Left ventricle myocardium inferior (tissue), 1 donor: ENCODE measurements around the gene KLHL29. TPM values are rescaled to one million over a fixed set of nuclear protein-coding genes. Genes with fewer than 3 reads are reported as not detected.

Experiments
- DNase-seq: peaks from one replicate; pipeline ENCODE4 v3.0.0-alpha.2; 2020
- H3K27ac ChIP-seq: fragments of 200-600 bp; replicated peaks from 2 replicates; pipeline ENCODE4 v1.8.0; 2021
- H3K27me3 ChIP-seq: fragments of 200-600 bp; 2 replicates; pipeline ENCODE4 v1.8.0; 2021; ENCODE audit warnings: low read depth
- H3K36me3 ChIP-seq: fragments of 200-600 bp; 2 replicates; pipeline ENCODE4 v1.8.0; 2021
- H3K4me1 ChIP-seq: fragments of 200-600 bp; 2 replicates; pipeline ENCODE4 v1.8.0; 2021
- H3K4me3 ChIP-seq: fragments of 200-600 bp; 2 replicates; pipeline ENCODE4 v1.8.0; 2021; ENCODE audit warnings: mild to moderate bottlenecking, moderate library complexity
- H3K9me3 ChIP-seq: fragments of 200-600 bp; replicated peaks from 2 replicates; pipeline ENCODE4 v1.8.0; 2021
- CTCF ChIP-seq: fragments of 200-600 bp; IDR thresholded peaks from 2 replicates; pipeline ENCODE4 v1.8.0; 2021; ENCODE audit warnings: antibody characterized with exemption, mild to moderate bottlenecking, borderline replicate concordance
- intact Hi-C: fragments of 100-400 bp; cut with micrococcal nuclease; formaldehyde crosslinking; loops from one replicate; pipeline ENCODE4 v1.11.0; 2022
- total RNA-seq: library from RNA; stranded (reverse); fragmentation: NEBNext Ultra II Directional; extraction: Animal tissue kit (Norgen Biotek cat#: 25700); gene quantifications from one replicate; pipeline ENCODE4 v1.2.1, GENCODE V29; 2021
- donor health status: DM: no; HTN: yes; CAD: no; lungs with severe emphysema.

KLHL29 gene
- total RNA-seq, 1 donor from 2014 or later: 1.1 TPM

- Histone ChIP-seq H3K9me3 (no peaks in the 10 kb centered on the region), H3K36me3 (no peaks in the 10 kb centered on the region), H3K4me3 (no peak overlapping the region), H3K4me1 (peaks cover 23% of the 10 kb centered on the region), H3K27ac (no peak overlapping the region), H3K27me3 (peaks cover 62% of the 10 kb centered on the region)
- no peak for DNase-seq
- no peak for TF ChIP-seq CTCF
- intact Hi-C loops: no loop called here
Observed at GRCh38 chr2:23518481-23519333, 133.7 kb downstream of the KLHL29 start.

- H3K27me3 ChIP-seq: peaks cover 57% of the 10 kb centered on the region
- no peak overlapping the region for H3K4me3 ChIP-seq
- H3K9me3 ChIP-seq: no peaks in the 10 kb centered on the region
- no peak for TF ChIP-seq CTCF
- intact Hi-C loops: no loop called here
- DNase-seq: no peak
- H3K36me3 ChIP-seq: no peaks in the 10 kb centered on the region
- H3K4me1 ChIP-seq: peaks cover 23% of the 10 kb centered on the region
- H3K27ac ChIP-seq: no peak overlapping the region
Observed at GRCh38 chr2:23519334-23519651, 134.3 kb downstream of the KLHL29 start.

- no peaks in the 10 kb centered on the region for H3K36me3 ChIP-seq
- H3K4me3 ChIP-seq: no peak overlapping the region
- TF ChIP-seq CTCF: no peak
- no peak overlapping the region for H3K27ac ChIP-seq
- intact Hi-C loops: no loop called here
- peaks cover 54% of the 10 kb centered on the region for H3K27me3 ChIP-seq
- no peak for DNase-seq
- H3K9me3 ChIP-seq: no peaks in the 10 kb centered on the region
- H3K4me1 ChIP-seq: peaks cover 27% of the 10 kb centered on the region
Observed at GRCh38 chr2:23520256-23520655, 135.3 kb downstream of the KLHL29 start.

- Histone ChIP-seq H3K36me3 (no peaks in the 10 kb centered on the region), H3K4me1 (peaks cover 27% of the 10 kb centered on the region), H3K27ac (no peak overlapping the region), H3K4me3 (no peak overlapping the region), H3K27me3 (peaks cover 46% of the 10 kb centered on the region), H3K9me3 (no peaks in the 10 kb centered on the region)
- intact Hi-C loops: no loop called here
- DNase-seq: no peak
- no peak for TF ChIP-seq CTCF
Observed at GRCh38 chr2:23521060-23521459, 136.1 kb downstream of the KLHL29 start.

GRCh38 chr2:23522726-23523372, 137.9 kb downstream of the KLHL29 start:
- no peaks in the 10 kb centered on the region for H3K36me3 ChIP-seq
- peaks cover 47% of the 10 kb centered on the region for H3K27me3 ChIP-seq
- H3K4me1 ChIP-seq: peaks cover 27% of the 10 kb centered on the region
- no peak overlapping the region for H3K4me3 ChIP-seq
- intact Hi-C loops: no loop called here
- DNase-seq: no peak
- H3K27ac ChIP-seq: peak overlapping the region; percentile 26
- H3K9me3 ChIP-seq: no peaks in the 10 kb centered on the region
- no peak for TF ChIP-seq CTCF
